AG04450 (cell line): ENCODE measurements around the gene PDZD7. TPM values are rescaled to one million over a fixed set of nuclear protein-coding genes. Genes with fewer than 3 reads are reported as not detected.
"Not testable (repeated sequence)": the region's sequence is repeated elsewhere in the genome, so short reads cannot be mapped to it uniquely, and the experiment has no call there.

Experiments
- CTCF ChIA-PET: fragments of 300-600, 350-600 bp; formaldehyde crosslinking; extraction: SDS; loops from one replicate; lab custom pipeline; 2022; ENCODE audit warnings: antibody characterized with exemption, inconsistent platforms; lab: Charles Lee
- POLR2A ChIA-PET: fragments of 350-600 bp; formaldehyde crosslinking; extraction: SDS; loops from one replicate; lab custom pipeline; 2021; ENCODE audit warnings: antibody characterized with exemption, inconsistent platforms; lab: Yijun Ruan, JAX
- DNase-seq: peaks from one replicate; pipeline ENCODE4 v3.0.0-alpha.2; 2011; ENCODE audit warnings: low read depth, low spot score
- H3K27ac ChIP-seq: one replicate; pipeline ENCODE4 v1.5.1; 2012; ENCODE audit warnings: low read depth, low read length, control low read depth
- H3K27me3 ChIP-seq: one replicate; pipeline ENCODE4 v1.6.0; 2012; ENCODE audit warnings: low read length; ENCODE audit not compliant: control insufficient read depth, insufficient read depth
- H3K4me3 ChIP-seq: 2 replicates; pipeline ENCODE4 v1.5.1; 2011; ENCODE audit warnings: mild to moderate bottlenecking, low read depth, low read length, control low read depth
- H3K9me3 ChIP-seq: 2 replicates; pipeline ENCODE4 v1.5.1; 2012; ENCODE audit warnings: low read length; ENCODE audit not compliant: control insufficient read depth, insufficient read depth
- polyA plus RNA-seq: library from polyadenylated mRNA; depleted of rRNA; stranded (reverse); fragments of >200 nt; gene quantifications from 2 replicates; pipeline ENCODE4 v1.2.3, GENCODE V29; 2011
- TF ChIP-seq, protein P1 (sequence below): IDR thresholded peaks from 2 replicates; pipeline ENCODE4 v1.5.1; 2011; ENCODE audit warnings: low read depth, low read length, control low read depth, inconsistent platforms

The PDZD7 gene
- polyA plus RNA-seq, 1 experiment, result 0.27 TPM

DNA sequence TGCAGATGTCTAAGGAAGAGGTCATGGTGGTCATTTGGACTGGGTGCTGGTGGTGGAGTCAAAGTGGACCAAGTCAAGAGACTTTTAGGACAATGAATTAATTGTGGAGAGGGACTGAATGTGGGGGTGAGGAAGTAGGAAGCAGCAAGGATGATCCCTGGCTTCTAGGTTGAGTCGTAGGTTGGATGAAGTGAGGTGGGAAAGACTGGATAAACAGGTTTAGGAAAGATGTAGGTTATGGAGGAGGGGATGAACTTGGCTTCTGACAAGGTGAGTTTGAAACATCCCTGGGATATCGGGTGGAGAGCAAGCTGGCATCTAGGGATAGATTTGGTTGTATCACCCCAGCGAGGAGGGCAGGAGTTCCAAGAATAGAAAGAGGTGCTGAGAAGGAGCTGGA is 54.0 kb downstream of the PDZD7 start:
- ChIA-PET POLR2A (no interaction called here), CTCF (no interaction called here)
- Histone ChIP-seq H3K27me3 (no peaks in the 10 kb centered on the region), H3K4me3 (no peak overlapping the region), H3K27ac (no peak overlapping the region), H3K9me3 (no peaks in the 10 kb centered on the region)
- TF ChIP-seq, protein P1, sequence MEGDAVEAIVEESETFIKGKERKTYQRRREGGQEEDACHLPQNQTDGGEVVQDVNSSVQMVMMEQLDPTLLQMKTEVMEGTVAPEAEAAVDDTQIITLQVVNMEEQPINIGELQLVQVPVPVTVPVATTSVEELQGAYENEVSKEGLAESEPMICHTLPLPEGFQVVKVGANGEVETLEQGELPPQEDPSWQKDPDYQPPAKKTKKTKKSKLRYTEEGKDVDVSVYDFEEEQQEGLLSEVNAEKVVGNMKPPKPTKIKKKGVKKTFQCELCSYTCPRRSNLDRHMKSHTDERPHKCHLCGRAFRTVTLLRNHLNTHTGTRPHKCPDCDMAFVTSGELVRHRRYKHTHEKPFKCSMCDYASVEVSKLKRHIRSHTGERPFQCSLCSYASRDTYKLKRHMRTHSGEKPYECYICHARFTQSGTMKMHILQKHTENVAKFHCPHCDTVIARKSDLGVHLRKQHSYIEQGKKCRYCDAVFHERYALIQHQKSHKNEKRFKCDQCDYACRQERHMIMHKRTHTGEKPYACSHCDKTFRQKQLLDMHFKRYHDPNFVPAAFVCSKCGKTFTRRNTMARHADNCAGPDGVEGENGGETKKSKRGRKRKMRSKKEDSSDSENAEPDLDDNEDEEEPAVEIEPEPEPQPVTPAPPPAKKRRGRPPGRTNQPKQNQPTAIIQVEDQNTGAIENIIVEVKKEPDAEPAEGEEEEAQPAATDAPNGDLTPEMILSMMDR, result no peak
- no peak for DNase-seq

DNA sequence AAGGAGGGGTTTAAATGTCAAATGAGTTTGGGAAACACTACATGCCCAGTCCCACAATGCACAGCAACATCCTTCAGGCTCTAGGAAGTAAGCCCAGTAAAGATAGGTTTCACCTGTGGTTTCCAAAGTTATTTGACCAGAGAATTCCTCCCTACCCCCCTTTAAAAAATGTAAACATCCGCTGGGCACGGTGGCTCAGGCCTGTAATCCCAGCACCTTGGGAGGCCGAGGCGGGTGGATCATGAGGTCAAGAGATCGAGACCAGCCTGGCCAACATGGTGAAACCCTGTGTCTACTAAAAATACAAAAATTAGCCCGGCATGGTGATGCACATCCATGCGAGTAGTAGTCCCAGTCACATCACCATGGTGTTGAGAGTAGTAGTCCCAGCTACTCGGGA is 55.5 kb downstream of the PDZD7 start:
- H3K27ac ChIP-seq, POLR2A ChIA-PET, CTCF ChIA-PET, H3K27me3 ChIP-seq, DNase-seq, H3K9me3 ChIP-seq, H3K4me3 ChIP-seq: not testable (repeated sequence)

DNA sequence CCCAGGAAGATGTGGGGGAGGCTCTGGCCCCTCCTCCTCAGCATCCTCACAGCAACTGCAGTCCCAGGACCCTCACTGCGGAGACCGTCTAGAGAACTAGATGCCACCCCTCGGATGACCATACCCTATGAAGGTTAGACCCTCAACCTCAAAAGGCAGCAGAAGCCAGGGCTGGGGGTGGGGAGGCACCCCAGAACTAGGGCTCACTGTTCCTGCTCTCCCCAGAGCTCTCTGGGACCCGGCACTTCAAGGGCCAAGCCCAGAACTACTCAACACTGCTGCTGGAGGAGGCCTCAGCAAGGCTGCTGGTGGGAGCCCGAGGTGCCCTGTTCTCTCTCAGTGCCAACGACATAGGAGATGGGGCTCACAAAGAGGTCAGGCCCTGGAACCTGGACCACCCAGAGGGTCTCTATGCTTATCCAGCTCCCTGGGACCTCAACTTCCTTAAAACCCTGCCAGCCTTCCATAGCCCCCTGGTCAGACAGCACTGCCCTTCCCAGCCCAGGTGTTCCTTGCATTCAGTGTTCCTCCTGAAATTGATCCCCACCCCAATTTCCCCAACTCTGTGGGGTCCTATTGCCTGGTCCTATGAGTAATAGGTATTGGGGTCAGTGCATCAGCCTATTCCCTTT is 57.9 kb downstream of the PDZD7 start:
- TF ChIP-seq, protein P1, result no peak
- ChIA-PET POLR2A (no interaction called here), CTCF (interaction anchor here (1.2 to 1.5 kb wide), 2 partner anchors 41 to 46 kb away, joined by 5 to 6 read pairs; no protein-coding TSS in a partner anchor)
- Histone ChIP-seq H3K27me3 (no peaks in the 10 kb centered on the region), H3K4me3 (no peak overlapping the region), H3K9me3 (no peaks in the 10 kb centered on the region), H3K27ac (no peak overlapping the region)
- no peak for DNase-seq

DNA sequence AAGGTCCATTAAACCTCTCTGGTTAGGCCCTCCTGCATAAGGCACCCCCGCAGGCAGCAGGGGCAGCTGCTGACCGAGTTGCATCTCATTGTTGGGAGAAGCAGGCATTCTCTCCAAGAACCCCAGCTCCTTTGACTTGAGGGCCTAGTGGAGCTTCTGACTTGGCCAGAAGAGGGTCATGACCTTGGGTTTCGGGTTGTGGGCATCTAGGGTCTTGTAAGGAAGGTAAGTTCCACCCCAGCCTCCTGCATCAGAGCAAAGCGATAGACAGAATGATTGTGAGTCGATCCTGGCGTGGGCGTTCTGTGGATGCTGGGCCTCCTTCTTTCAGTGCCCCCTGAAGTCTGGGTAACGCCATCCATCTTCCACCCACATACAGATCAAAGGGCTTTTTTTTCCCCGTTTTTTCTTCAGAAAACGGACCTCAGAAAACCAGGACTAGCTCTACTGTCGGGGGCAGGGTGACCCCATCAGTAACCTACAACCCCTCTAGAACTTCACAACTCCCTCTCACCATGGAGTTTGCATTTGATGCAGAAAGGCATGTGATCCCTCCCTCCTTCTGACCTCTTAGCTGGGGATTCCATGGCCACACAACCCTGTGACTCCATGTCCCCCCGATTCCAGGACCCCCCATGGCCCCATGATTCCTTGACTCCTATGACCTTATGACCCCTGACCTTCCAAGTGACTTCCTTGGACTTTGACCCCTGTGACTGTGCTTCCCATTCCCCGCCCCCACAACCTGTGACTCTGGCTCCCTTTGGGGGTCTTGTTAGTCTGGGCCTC is 58.6 kb downstream of the PDZD7 start:
- DNase-seq, result no peak
- Histone ChIP-seq H3K27me3 (no peaks in the 10 kb centered on the region), H3K27ac (no peak overlapping the region), H3K4me3 (no peak overlapping the region), H3K9me3 (no peaks in the 10 kb centered on the region)
- TF ChIP-seq, protein P1, result no peak
- POLR2A ChIA-PET, result no interaction called here
- CTCF ChIA-PET, result interaction anchor here (1.5 kb wide), 1 partner anchor 42 kb away, joined by 6 read pairs; no protein-coding TSS in a partner anchor

DNA sequence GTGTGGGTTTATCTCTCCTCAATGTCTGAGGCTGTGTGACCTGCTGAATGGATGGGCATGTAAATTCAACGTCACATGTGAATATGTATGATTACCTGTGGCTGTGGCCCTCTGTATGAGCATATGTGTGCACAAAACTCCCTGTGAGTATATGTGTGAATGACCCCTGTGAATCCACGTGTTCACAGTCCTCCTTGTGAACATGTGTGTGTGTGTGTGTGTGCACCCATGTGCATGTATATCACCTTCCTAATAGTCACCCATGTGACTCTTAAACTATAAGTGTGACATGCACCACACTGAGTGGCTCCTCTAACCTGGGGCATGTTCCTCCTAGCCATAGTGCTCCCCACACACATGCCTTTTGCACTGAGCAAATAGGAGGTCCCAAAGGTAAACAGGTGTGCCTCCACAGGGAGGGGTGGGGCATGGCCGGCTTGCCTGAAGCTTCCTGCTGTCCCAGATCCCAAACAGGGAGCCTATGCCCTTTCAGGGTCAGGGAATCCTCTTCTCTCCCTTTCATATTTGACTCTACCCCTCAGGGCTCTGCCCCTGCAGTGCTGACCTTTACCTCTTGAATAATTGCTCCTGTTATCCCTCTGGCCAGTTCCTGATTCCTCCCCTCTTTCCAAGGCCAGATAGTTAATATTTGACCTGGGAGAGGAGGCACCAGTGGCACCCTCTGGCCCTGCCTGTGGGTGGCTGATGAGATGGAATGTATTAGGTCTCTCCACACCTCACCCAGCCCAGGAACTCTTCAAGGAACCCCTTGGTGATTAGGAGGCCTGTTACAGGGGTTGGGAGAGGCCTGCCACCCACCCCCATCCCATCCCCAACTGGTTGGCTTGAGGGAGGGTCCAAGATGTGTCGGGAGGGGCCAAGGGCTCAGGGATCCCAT is 59.8 kb downstream of the PDZD7 start:
- no peaks in the 10 kb centered on the region for H3K9me3 ChIP-seq
- no peaks in the 10 kb centered on the region for H3K27me3 ChIP-seq
- H3K4me3 ChIP-seq, result no peak overlapping the region
- ChIA-PET POLR2A (no interaction called here), CTCF (no interaction called here)
- TF ChIP-seq, protein P1, result no peak
- H3K27ac ChIP-seq, result no peak overlapping the region
- DNase-seq, result no peak
